Measurements from ENCODE around the gene PPP3CA.

DNA sequence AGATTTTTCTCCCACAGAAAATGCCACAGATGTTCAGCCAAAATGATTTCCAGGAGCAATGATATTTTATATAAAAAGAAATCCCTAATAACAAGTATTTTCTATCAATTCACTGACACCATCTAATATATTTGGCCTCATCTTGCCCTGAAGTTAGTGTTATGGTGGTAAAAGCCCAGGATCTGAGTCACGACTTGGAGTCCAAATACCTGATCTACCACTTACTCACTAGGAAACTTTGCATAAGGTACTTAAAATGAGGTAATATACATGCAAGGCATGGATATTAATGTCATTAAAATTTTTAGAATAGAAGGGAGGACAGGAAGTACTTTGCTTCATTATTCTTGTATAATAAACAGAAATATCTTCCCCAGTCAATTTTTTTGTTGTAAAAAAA, 16.3 kb downstream of the PPP3CA start:
- TF ChIP-seq SIN3A (IDR thresholded peaks at IDR 0.05; ENCODE audit: borderline replicate concordance, low read depth, low read length): no peak
- TF ChIP-seq EZH2 (conservative IDR thresholded peaks at IDR 0.05; ENCODE audit: low read depth, low read length): no peak
- TF ChIP-seq POLR2A (IDR thresholded peaks at IDR 0.05; ENCODE audit: insufficient read depth in 1 of 2, low read depth in 2 of 2, low read length in 2 of 2): no peak
- TF ChIP-seq ZNF121 (CRISPR knock-in tag; IDR thresholded peaks at IDR 0.05): no peak
- no peak for TF ChIP-seq JUN (CRISPR knock-in tag; IDR thresholded peaks at IDR 0.05)
- no peak for TF ChIP-seq ZNF432 (CRISPR knock-in tag; IDR thresholded peaks at IDR 0.05; ENCODE audit: borderline replicate concordance)
- TF ChIP-seq FOXO4 (CRISPR knock-in tag; conservative IDR thresholded peaks at IDR 0.05): no peak
- TF ChIP-seq, protein P1, sequence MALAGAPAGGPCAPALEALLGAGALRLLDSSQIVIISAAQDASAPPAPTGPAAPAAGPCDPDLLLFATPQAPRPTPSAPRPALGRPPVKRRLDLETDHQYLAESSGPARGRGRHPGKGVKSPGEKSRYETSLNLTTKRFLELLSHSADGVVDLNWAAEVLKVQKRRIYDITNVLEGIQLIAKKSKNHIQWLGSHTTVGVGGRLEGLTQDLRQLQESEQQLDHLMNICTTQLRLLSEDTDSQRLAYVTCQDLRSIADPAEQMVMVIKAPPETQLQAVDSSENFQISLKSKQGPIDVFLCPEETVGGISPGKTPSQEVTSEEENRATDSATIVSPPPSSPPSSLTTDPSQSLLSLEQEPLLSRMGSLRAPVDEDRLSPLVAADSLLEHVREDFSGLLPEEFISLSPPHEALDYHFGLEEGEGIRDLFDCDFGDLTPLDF (CRISPR knock-in tag; IDR thresholded peaks at IDR 0.05): no peak
